Activated CD4-positive, CD25-positive, alpha-beta regulatory T cell treated with anti-CD3 and anti-CD28 coated beads, Interleukin-2, amount 50 U/mL, for 16 hours (primary cell): ENCODE measurements around the gene GALNT10.

Experiments used
- DNase-seq: peaks from one replicate; pipeline ENCODE4 v3.0.0-alpha.2; 2020; ENCODE audit warnings: low read depth, low spot score

Gene GALNT10

DNA sequence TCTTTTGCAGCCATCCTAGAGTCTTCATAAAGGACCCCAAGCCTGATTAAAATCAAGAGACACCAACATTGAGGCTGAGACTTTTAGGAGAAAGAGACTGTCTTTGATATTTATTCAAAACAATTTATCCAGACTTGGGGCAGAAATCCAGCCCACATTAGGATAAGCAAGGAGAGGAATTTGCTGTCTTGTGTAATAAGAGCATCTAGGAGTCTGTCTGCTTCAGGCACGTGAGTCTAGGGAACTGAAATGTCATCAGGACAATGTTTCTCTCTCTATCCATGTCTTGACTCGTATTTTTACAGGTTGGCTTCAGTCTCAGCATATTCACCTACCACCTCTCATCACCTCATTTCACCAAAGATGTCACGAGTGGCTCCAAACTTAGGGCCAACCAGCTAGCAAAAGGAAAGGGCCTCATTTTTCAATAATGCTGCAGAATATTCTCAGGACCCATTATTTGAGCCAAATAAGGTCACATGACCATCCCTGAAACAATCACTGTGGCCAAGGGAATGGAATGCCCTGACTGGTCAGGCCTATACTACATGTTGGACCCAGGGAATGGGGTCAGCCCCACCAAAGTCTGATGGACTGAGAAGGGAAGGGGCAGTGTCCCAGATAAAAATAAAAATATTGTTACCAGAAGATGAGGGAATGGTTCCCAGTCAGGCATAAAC is 184.9 kb downstream of the GALNT10 start:
- no peak for DNase-seq

DNA sequence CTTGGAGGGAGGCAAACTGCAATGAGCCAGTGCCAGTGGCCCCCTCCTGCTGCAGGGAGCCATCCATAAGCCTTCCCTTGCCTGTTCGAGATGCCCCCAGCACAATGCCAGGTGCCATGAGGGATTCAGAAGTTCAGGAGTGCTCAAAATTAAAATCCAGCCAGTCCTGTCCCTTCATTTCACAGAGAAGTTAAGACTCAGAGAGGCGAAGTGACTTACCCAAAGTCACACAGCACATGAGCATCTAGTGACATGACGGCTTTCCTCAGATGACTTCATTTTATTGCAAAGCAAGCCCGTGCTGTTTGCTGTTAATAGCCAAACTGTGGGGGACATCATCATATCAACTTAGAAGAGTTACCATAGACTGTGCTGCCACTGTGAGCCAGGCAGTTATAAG is 185.9 kb downstream of the GALNT10 start:
- DNase-seq: no peak

GRCh38 chr5:154377754-154378533 is 187.4 kb downstream of the GALNT10 start:
- DNase-seq: no peak

DNA sequence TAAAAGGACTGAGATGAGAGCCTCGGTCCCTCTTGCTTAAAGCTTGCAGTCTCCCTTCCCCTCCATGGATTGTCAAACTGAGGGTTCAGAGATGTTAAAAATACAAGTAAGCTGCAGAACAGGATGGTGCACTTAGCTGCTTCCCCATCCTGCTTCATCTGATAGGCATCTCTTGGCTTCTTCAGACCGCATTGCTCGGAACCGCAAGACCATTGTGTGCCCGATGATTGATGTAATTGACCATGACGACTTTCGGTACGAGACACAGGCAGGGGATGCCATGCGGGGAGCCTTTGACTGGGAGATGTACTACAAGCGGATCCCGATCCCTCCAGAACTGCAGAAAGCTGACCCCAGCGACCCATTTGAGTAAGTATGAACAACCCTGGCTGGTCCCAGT is 189.7 kb downstream of the GALNT10 start:
- no peak for DNase-seq

GRCh38 chr5:154384480-154385235 is 194.1 kb downstream of the GALNT10 start:
- DNase-seq: no peak

DNA sequence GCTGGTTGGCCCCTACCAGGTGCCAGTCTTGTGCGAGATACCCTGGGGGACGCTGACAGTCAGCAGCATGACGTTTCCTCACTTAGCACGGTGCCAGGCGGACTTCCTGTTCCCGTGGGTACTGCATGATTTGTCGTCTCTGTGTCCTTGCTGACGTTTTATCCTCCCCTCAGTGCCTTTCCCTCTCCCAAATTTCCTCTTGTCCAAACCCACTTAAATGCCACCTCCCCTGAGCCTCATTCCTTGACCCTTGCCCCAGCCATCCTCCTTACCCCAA is 194.6 kb downstream of the GALNT10 start:
- DNase-seq: no peak

GRCh38 chr5:154386952-154387629 is 196.6 kb downstream of the GALNT10 start:
- no peak for DNase-seq

DNA sequence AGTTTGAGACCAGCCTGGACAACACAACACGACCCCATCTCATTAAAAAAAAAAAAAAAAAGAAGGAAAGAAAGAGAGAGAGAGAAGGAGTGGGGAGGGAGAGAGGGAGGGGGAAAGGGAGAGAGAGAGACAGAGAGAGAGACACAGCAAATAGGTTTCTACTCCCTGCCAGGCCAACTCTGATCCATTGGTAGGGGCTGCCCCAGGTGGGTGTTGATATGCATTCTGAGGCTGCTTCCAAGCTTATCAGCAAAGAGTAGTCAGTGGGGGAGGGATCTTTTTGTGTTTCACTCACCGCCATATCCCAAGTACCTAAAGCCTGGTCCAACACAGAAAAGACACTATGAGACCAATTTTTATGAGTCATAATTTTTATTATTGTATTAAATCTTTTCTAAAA is 198.3 kb downstream of the GALNT10 start:
- no peak for DNase-seq

GRCh38 chr5:154390096-154390495 is 199.6 kb downstream of the GALNT10 start:
- no peak for DNase-seq

DNA sequence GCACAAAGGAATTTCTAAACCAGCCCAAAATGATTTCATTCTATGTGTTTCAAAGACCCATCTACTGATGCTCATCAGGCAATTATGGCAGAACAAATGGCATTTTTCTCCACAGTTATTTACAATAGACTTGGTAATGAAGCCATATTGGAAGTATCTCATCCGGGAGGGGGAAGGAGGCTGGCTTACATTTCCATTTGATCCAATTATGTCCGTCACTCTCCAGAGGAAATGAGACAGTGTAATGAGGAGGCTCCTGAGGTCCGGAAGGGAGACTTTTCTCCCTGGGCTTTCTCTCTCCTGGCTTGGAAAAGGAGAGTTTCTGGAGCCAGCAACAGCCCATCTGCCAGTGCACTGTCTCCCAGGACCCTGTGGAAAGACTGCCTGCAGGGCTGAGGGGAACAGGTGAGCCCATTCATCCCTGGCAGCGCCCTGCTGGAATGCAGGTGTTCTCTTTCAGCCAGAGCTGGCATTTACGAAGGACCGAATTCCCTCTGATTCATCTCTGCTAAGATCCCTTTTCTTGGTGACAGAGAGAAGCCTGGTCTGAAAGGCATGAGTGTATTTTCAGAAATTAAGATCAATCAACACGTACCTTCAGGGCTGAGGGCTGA is 200.3 kb downstream of the GALNT10 start:
- no peak for DNase-seq

- DNase-seq: no peak
Measured at GRCh38 chr5:154391788-154392187, 201.3 kb downstream of the GALNT10 start.

- no peak for DNase-seq
Measured at GRCh38 chr5:154393850-154394249, 203.3 kb downstream of the GALNT10 start.

- no peak for DNase-seq
Measured at GRCh38 chr5:154394307-154394706, 203.8 kb downstream of the GALNT10 start.

DNA sequence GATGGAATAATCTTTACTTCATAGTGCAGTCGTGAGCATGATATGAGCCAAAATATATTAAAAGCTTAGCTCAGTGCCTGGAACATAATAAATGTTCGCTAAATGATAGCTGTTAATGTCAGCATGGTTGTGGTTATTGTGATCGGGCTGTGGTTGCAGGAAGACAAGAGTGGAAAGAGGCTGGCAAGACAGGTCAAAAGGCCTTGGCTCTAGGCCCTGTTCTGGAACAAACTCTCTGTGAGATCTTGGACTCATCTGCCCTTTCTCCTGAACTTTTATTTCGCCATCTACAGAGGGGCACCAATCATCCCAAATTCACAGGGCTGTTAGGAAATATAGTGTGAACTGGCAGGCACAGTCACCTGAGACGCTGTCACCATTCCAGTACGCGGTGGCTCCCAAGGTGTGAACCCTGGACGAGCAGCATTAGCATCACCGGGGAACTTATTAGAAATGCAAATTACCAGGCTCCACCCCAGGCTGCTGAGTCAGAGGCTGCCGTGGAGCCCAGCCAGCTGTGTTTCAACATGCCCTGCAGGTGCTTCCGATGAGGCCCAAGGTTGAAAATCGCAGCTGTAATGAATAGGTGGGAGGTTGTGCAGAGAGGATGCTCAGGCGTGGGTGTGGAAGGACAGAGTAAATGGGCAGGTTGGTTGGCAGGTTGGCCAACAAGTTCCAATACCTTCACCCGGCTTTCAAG is 205.0 kb downstream of the GALNT10 start:
- DNase-seq: no peak

DNA sequence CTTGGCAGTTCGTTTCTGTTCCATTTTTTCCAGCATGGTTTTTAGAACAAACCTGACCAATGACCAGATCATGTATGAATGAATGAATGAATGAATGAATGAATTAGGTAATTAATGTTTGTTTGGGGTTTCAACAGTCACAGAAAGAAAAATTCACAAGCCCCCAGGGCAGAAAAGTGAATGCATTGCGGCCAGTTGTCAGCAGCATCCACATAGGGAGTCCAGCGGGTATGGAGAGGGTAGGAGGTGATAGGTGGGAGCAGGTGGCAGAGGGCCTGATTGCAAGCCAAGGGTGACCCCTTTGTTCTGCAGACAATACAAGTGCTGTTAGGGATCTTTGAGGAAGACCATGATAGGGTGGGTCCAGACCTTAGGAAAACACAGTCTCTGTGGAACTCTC is 205.6 kb downstream of the GALNT10 start:
- DNase-seq: no peak

DNA sequence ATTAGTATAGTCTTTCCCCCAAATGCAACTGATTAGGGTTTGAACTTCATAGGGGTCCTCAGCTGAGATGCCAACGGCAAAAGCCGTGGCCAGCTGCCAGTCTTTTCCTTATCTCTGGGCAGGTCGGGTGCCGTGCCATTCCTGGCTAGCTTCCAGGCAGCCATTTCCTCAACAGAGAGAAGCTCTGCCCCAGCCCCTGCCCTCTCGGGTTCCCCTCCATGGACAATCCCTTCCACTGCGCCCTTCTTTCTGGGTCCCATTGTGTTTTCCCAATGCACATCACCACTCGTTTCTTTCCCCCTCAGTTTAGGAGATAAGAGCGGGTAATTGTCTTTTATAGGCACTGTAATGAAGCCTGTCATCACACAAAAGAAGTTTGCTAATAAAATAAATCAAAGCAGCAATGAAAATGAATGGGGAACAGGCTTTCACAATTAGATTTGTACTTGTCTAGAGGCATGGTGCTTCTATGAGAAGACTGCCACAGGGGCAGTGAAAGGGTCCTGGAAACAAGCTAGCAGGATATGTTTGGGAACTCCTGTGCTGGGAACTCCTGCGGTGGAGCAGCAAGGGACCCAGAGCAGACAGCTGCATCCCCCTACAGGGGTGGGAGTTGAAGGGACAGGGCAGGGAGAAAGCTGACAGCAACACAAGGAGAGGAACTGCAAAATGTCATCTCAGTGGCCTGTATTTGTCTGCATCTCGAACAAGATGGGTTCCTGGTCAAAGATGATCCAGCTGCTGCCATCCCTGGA is 207.3 kb downstream of the GALNT10 start:
- DNase-seq: no peak

DNA sequence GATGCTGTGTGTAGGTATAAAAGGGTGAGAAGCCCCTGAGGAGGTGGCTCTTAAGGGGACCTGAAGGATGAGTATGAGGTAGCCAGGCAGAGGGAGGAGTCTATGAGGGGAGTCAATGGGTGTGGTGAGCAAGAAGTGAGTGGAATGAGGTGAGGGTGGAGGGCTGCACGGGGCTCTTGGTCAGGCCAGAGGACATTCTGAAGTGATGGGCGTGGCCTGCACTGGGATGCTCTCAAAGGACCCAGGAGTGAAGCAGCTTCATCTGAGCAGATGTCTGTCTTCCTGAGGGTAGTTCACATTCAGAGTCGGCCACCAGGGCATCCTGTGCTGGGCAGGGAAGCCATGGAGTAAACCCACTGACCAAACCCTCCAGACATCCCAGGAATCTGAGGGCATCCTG is 210.1 kb downstream of the GALNT10 start:
- no peak for DNase-seq

- DNase-seq: no peak
Measured at GRCh38 chr5:154401355-154401754, 210.8 kb downstream of the GALNT10 start.

DNA sequence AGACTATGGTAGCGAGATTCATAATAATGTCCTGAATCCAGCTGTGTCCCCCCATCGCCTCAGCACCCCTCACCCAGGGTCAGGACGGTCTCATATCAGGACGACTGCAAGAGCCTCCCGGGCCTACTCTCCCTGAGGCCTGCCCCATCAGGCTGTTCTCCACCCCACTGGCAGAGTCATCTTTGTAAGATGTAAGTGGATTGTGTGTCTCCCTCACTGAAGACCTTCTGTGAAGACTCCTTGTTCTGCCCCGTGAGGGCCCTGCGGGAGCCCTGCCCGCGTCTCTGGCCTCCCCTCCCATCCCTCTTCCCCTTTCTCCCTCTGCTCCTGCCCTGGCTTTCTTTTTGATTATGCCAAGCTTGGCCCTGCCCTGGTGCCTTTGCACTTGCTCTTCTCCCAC is 211.4 kb downstream of the GALNT10 start:
- no peak for DNase-seq

DNA sequence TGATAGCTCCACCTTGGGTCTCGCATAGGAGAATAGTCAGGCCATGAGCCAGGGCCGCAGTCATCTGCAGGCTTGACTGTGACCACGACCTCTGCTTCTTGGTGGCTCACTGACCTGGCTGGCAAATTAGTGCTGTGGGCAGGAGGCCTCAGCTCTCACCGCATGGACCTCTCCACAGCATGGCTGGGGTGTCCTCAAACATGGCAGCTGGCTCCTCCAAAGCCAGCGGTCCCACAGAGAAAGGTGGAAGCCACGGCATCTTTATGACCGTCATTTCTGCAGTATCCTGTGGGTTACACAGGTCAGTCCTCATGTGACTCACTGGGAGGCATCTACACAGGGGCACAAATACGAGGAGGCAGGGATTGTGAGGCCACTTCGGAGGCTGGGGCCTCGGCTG is 212.1 kb downstream of the GALNT10 start:
- DNase-seq: no peak

DNA sequence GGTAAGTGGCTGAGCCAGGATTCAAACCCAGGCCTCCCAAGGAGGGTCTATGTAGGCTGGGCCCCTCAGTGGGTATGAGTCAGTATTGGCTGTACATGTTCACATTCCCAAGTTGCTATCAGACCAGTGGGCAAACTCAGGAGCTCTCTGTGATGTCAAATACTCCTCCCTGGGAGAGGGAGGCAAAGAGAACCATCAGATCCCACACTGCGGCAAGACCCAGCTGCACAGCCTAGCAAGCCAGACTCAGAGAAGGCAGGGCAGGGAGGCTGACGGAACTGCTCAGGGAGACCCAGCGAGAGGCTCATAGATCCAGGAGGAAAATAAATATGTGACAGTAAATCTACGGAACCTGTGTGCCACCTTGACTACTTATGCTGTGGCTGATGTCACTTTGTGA is 212.7 kb downstream of the GALNT10 start:
- no peak for DNase-seq
